HG03108 (cell line): ENCODE results near the gene BDH2.
A peak's percentile ranks its signal among the peaks of the same experiment; 100 is the strongest.

Source experiments
- ATAC-seq: cut with Tn5 transposase; IDR thresholded peaks from one replicate; pipeline ENCODE4 v1.9.1; 2021; ENCODE audit warnings: moderate library complexity; ENCODE audit not compliant: unreplicated experiment

Gene BDH2

DNA sequence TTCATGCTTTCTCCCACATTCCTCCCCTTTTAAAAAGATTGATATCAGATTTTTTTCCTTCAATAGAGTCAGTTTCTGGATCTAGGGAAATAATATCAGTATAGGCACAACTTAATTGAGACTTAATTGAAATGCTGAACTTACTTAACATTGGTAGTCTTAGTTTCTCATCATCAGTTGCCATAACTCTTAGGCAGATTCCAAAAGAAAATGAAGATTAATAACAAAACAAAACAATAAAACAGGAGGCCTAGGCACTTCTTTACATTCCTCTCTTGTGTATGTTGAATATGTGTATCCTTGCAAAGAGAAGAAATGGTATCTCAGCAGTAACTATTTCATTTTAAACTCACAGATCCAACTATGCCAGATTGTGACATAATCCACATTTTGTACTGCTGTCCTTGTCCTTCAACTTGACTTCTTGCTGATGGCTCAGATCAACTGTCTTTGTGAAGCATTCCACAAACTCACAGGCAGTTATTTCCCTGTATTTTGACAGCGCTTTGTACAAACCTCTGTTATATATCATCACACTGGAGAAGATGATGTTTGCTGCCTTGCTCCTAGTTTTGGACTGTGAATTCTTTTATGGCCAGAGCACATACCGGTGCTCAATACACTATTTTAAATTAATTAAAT, 14.0 kb downstream of the BDH2 start:
- ATAC-seq, result no peak

DNA sequence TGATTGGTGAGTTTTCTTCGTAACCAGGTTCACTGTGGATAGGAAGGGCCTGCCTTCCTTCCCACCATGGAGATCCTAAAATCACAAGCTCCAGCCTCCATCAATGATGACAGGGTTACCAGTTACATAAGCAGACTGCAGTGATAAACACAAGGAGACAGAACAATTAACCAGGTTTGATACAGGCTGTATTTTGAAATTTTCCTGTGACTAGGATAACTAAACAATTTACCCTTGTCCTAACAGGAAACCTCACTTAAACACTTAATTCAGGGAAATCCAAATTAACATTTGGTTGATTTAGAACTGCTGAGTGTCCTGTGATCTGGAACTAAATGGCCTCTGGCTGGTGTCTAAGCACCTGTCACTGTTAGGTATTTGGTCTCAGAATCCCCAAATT, 20.0 kb downstream of the BDH2 start:
- no peak for ATAC-seq

DNA sequence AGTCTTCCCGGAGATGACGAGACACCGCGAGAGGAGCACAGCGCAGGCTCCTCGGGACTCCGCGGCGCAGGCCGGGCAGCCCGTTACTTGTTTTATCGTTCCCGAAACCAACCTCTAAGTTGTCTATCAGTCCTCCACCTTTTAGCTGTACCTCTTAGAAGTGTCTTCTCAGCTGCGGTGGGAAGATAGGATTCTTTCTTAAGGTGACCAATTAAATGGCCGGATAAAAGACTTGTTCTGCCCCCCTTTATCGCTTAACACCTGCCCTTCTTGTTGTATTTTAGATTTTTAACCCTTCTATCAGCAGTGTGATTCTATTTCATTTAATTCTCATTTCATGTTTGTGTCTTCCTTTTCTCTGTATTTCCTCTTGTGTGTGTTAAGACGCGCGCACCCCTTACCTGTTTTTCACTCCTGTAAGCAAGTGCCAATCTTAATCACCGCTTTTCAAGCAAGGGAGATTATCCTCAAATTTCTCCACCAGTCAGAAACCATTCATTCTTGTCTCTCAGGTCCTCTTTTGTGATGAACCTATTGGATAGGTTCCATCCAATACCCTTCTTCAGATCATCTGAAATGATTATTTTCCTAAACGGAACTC, 22.8 kb downstream of the BDH2 start, which contains the start of gene SLC9B2:
Gene SLC9B2, minus strand, starts transcription at position 15 of the 601 bp plus-strand sequence. CDS start 9,211 bp downstream, outside the sequence.
- peak; percentile 44 for ATAC-seq

DNA sequence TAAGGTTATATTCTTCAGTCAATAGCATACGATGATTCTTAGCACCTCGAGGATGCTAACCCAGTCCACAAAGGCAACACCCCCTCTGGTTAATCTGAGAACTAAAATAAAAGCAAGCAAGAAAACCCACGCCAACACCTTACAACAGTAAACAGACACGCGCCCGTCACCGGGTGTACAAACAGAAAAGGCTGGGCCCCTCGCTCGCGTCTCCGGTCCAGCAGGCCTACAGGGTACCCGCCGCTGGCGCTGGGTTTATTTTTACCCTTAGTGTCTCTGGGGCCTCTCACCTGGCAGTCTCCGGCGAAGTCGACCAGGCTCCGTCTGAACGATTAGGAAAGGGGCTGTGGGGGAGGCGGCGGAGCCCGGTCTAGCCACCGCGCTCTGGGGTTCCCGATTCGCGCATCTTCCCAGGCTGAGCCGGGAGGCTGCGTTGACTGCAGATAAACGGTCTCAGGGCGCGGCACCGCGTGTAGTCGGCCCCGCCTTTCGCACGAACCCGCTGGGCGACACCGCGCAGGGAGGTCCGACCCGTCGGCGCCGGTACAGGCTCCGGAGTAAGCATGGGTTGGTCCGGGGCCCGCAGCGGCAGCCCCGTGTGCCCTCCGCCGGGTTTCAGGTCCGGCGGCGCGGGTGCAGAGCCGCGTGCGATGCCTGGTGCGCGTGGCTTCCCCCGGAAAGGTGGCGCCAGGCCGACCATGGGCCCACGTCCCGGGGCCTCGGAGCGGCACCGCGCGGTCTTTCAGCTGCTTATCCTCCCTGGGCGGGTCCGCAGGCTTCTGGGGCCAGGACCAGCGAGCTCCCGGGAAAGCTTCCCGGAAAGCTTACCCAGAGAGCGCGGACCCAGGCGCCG, 23.5 kb downstream of the BDH2 start:
- ATAC-seq, result peak; percentile 41

DNA sequence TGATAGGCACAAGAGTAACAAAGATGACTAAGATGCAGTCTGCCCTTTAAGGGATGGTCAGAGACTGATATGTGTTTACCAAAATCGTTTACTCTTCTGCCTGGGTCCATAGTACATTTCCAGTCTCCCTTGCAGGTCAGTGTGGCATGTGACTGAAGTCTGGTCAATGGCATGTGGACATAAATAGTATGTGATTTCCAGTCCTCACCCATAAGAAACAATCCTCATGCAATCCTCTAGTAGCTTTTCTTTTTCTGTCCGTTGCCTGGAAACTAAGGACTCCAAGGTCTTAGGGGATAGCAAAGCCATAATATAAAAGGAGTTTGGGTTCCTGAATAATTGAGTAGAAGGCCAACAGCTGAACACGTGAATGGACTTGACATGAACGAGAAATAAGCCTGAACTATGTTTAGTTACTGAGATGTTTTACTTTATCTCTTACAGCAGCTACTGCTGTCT, 24.2 kb downstream of the BDH2 start:
- ATAC-seq, result no peak

DNA sequence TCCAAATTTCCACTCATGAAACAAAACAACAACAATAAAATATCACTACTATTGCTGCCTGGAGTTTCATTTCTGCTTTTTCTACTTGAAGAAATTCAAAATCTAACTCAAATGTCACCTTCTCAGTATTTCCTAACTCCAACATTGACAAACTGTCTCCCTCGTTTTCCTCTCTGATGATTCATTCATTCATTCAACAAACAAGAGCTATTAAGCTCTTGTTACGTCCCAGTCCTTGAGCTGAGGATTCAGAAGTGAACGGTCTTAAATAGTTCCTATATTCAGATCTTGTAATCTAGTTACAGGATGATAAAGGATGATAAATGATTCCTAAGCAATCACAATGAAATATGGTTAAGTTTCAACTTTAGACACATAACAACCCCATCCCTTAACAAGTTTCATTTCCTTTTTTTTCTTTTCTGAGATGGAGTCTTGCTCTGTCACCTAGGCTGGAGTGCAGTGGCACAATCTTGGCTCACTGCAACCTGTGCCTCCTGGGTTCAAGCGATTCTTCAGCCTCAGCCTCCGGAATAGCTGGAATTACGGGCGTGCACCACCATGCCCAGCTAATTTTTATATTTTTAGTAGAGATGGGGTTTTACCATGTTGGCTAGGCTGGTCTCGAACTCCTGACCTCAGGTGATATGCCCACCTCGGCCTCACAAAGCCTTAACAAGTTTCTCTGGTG, 24.7 kb downstream of the BDH2 start:
- peak; percentile 32 for ATAC-seq

DNA sequence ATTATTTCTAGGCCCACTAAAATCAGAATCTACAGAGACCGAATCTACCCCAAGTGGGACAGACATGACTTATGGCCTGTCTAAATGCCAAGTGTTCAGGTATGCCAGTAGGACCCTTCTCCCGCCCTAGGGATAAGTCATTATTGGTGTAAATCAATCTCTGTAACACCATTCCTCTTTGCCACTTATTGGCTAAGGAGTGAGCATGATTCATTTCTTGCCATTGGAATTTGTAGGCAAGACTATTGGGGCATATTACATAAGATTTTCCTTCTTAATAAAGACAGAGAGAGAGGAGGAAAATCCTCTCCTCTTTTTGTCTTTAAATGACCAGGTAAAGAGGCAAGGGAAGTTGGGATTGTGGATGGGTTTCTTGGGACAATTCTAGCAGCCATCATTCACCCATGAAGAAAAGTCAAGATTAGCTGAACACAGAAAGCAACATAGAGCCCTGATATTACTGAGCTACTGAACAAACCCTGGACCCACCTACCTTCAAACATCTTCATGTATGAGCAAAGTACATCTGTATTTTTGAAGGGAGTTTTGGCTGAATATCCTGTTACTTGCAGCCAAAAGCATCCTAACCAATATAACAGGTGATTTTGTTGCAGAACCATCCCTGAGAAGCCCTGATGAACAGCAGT, 25.7 kb downstream of the BDH2 start:
- ATAC-seq, result no peak

DNA sequence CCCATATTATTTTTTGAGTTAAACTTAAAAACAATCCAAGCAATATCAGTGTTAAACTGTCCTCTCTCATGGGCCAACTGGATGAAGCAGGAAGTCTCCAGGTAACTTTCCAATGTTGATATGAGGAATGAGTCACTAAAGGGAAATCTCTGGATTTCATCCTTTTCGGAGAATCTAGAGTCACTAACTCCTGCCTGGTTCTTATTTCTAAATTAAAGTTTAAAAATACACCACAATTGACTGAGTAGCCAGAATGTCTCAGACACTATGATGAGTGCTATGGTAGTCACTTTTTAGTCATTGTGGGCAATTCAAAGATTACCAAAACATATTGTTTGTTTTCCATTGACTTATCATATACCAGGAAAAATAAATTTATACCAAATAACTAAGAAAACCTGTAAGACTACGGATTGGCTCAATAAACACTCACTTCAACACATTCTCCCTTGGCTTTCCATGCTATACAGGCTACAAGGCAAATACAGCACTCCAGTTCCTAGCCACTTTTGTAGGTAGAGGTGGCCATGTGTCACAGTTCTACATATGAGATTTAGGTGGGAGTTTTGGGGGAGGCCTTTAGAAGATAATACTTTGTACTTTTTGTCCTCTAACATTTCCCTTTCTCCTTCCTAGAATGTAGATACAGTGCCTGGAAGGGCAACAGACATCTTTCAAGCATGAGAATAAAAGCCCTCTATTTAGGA, 31.6 kb downstream of the BDH2 start:
- no peak for ATAC-seq

DNA sequence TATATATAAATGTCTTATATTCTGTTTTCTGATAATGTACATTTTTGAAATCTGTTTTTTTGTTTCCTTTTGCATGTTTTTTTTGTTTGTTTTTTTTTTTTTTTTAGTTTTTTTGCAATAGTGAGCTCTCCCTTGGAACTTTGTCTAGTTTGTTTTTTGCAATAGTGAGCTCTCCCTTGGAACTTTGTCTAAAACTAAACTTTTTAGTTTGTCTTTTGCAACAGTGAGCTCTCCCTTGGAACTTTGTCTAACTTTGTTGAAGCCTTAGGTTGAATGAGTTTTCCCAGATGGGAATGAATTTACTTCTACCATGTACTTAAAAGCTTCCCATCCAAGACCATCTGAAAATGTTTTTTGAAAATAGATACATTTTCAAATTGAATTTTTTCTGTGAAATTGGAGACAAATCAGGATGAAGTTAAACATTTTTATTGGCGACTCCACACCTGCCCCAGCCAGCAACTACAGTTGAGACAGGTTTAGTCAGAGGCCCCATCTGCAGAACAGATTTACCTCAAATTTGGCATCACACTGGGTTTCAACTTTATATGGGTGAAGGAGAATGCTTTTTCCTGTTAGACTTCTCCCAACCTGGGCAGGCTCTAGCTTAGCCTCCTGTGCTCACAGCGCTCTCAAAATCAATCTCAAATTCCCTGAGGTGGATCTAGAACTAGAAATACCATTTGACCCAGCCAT, 39.0 kb downstream of the BDH2 start:
- ATAC-seq, result no peak

DNA sequence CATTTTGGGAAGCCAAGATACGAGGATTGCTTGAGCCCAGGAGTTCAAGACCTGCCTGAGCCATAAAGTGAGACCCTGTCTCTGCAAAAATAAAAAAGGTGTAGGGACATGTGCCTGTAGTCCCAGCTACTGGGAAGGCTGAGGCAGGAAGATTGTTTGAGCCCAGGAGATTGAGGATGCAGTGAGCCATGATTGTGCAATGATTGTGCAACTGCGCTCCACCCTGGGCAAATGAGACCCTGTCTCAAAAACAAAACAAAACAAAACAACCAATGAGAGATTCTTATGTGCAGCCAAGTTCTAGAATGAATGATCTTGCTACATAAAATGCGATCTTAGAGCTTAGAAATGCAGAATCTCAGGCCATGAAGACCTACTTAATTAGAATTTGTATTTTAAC, 45.6 kb downstream of the BDH2 start:
- ATAC-seq, result no peak

DNA sequence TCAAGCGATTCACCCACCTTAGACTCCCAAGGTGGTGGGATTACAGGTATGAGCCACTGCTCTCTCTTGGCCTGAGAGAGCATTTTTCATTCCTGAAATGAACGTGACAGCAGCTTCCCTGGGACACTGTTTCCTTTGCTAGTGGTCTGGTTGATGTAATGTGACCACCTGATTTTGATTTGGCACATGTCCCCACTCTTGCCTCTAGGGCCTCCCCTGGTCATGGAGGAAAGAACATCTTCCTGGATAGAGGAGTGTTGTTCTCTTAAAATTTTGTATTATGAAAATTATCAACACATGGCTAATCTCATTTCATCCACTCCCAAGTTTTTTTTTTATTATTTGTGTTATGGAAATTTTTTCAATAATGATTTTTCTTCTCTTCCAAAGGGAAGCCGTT, 46.9 kb downstream of the BDH2 start:
- no peak for ATAC-seq

DNA sequence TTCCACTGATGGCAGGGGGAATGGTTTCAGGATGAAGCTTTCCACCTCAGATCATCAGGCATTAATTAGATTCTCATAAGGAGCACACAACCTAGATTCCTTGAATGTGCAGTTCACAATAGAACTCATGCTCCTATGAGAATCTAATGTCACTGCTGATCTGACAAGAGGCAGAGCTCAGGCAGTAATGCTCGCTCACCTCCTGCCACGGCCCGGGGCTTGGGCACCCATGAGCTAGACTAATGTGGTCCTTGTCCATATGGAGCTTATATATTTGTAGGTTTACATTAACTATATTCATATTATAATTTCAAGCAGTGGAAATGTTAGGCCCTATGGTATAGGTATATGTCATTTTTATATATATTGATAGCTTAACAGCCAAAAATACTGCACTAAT, 47.5 kb downstream of the BDH2 start:
- ATAC-seq, result no peak

DNA sequence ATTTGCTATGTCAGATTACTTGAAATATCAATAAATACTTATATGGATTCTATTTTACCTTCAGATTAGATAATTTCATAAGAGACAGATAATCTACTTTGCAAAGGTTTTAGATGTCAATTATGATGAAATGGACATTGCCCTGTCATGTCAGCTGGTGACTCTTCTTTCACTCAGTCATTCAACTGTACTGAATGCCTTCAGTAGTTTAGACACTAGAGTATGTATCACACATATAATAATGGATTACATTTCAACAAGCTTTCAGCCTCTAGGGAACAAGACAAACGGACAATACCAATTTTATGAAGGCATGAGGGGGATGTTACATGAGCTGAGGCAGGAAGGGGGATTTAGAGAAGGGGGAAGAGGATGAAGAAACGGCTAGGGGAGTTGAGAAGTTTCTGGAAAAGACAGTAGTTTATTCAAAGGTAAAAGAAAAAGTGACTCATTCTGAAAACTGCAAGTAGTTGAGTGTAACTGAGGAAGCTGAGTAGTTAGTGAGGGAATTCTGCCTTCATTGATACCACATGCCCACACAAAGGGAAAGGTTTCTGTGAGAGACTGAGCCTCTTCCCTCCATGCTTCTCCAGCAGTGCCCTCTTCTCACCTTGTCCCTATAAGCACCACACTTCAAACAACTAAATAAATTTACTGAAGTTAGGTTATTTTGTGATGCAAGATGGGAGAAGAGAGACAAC, 48.7 kb downstream of the BDH2 start:
- ATAC-seq, result no peak

DNA sequence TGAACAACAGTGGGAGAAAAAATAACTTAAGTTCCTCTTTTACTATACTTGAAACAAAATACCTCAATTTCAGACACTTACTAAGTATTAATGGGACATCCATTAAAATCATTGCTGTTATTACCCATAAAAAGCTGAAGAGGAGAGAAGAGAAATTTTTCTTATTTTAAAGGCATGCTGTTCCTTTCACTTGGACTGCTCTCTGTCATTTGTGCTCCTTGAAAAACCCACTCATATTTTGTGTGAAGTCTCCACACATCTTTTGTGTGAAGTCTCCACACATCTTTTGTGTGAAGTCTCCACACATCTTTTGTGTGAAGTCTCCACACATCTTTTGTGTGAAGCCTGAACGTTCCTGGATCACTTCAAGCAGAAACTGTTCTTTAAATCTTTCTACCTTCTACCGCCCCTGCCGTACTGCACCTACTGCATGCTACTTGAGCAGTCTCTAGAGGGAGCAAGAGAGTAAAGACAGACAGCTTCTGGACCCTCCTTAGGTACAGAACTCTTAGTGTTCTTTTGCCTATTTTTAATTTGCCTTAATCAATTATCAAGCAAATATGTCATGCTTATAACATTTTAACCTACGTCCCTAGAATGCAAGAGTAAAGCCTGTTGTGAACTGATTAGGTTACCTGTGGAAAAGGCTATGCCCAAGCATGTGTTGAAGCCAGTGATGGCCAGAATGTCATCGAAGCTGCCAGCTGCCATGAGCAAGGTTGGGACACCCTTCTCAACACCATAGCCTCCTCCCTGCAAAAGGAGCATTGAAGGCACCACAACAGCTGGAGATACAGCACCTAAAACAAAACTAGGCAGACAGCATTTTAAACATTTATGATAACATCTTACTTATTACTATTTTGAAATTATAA, 53.0 kb downstream of the BDH2 start:
- peak; percentile 87 for ATAC-seq

DNA sequence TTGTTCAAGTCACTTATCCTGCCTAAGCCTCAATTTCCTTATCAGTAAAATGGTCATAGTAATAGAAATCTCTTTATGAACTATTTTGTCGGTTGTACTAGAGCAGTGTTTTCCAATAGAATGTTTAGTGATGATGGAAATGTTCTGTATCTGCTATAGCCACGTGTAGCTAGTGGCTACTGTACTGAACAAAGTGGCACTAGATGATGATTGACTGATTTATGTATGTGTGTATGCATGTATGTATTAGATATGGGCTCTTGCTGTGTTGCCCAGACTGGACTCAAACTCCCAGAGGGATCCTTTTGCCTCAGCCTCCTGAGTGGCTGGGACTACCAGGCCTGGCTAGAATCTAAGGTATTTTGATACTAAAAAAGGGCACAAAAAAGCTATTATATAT, 55.5 kb downstream of the BDH2 start:
- no peak for ATAC-seq

DNA sequence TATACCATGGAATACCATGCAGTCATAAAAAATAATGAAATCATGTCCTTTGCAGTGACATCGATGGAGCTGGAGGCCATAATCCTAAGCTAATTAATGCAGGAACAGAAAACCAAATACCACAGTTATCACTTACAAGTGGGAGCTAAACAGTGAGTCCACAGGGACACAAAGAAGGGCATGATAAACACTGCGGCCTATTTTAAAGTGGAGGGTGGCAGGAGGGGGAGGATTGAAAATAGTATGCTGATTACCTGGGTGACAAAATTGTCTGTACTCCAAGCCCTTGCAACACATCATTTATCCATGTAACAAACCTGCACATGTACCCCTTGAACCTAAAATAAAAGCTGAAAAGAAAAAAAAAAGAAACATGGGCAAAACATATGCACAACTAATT, 63.5 kb downstream of the BDH2 start:
- no peak for ATAC-seq

DNA sequence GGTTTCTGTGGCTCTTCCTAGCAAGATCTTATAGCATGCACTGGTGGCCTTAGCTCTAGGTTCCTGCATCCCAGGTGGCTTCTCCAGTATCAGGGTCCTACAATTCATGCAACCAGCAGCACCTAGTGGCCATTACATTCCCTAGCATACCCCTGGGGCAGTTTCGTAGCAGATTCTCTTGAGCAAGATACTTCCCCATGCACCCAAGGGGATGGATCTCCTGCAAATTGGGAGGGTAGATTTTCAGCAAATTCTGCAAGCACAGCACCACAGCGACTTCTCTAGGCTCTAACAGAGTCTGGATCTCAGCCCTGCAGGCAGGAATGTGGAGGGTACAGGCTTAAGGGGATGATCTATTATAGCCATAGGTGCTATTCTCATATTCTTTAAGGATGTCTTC, 67.1 kb downstream of the BDH2 start:
- no peak for ATAC-seq

DNA sequence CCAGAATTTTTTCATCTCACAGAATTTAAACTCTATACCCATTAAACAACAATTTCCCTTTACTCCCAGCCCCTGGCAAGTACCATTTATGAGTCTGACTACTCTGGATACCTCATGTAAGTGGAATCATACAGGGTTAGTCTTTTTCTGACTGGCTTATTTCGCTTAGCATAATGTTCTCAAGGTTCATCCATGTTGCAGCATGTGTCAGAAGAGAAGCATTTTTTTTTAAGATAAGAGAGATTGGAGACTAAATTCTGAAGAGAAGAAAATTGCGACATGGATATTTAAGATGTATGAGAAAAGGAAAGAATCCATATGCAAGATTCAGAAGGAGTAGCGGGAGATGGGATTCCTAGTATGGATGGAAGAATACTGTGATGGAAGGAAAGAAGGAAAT, 68.8 kb downstream of the BDH2 start:
- ATAC-seq, result no peak
